ENCODE results near the gene RFTN1.
"Not testable (repeated sequence)": the region's sequence is repeated elsewhere in the genome, so short reads cannot be mapped to it uniquely, and the experiment has no call there.

The RFTN1 gene

GRCh38 chr3:16317561-16317945 is 195.9 kb downstream of the RFTN1 start:
- DNase-seq: no peak

- no peak for DNase-seq
These were observed 196.5 kb downstream of the RFTN1 start for GRCh38 chr3:16316847-16317560.

DNA sequence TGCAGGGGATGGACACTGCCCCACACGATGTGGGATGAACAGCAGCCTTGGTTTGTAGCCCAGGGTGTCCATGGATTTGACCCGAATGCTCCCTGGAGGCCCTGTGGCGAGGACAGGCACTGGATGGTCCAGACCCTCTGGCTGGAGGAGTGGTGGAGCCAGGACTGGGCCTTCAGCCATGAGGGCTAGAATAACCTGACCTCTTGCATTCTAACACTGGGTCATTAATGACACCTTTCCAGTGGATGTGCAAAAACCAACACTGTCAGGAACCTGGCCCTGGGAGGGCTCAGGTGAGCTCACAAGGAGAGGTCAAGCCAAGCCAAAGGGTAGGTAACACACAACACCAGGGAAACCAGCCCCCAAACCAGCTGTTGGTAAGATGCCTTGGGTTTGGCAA is 197.1 kb downstream of the RFTN1 start:
- DNase-seq: no peak

DNA sequence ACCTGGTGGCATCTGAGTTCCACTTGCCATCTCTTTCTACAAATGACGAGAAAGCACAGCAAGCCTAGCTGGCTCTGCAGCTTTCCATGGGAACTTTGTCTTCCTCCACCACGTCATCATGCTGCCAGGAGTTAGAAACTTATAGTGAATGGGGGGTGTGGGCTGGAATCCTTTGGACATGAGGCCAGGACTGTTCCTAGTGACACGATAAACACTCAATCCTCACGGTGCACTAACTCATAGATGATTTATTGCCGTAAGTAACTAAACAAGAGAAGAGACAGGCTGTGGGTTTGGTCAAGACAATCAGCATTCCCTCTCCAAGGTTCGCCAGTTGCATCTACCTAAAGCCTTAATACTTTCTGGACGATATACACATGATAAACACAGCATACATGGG is 197.9 kb downstream of the RFTN1 start:
- DNase-seq: no peak

GRCh38 chr3:16313886-16314645 is 199.4 kb downstream of the RFTN1 start:
- DNase-seq: no peak

- DNase-seq: peak; percentile 84
These were observed 201.5 kb downstream of the RFTN1 start for GRCh38 chr3:16311960-16312451.

DNA sequence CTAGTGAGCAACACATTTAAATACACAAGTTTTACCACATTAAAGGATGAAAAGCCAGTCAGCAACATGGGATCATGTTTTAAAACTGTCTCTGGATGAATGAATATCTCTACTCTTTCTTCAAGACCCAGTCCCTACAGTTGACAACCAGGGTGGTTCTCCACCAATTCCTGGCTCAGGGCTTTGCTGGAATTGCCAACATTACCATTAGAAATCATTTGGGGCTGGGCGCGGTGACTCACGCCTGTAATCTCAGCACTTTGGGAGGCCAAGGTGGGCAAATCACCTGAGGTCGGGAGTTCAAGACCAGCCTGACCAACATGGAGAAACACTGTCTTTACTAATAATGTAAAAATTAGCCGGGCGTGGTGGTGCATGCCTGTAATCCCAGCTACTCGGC is 203.0 kb downstream of the RFTN1 start:
- DNase-seq: not testable (repeated sequence)

DNA sequence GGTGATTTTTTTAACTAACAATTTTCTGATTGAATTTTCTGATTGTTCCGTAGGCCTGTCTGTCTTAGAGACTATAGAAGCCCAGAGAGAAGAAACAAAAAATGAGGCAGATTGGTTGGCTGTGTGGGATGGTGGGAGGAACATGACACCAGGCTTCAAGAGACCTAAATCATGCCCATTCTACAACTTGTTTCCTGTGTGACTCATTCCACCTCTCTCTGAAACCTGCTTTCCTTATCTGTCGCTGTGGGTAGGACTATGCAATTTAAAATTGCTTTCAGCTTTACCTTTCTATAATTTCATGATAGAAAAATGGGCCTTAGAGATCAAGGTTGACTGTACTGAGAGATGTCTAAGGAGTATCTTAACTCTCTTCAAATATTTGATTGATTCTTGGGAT is 203.9 kb downstream of the RFTN1 start:
- DNase-seq: peak; percentile 88

DNA sequence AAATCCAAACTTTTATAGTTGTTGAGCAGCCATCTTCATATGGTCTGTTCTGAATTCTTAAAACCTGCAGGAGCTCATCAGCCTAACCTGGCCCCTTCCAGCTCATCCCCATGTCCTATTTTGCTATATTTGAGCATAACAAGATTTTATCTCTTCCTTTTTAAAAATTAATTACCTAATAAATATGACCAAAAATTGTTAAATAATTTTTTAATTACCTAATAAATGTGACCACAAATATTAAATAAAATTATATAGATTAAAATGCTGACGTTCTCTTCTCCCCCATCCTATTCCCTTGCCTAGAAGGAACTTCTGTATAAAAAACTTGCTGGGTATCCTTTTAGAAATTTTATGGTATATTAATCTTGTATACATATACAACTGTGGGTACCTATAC is 204.8 kb downstream of the RFTN1 start:
- no peak for DNase-seq

DNA sequence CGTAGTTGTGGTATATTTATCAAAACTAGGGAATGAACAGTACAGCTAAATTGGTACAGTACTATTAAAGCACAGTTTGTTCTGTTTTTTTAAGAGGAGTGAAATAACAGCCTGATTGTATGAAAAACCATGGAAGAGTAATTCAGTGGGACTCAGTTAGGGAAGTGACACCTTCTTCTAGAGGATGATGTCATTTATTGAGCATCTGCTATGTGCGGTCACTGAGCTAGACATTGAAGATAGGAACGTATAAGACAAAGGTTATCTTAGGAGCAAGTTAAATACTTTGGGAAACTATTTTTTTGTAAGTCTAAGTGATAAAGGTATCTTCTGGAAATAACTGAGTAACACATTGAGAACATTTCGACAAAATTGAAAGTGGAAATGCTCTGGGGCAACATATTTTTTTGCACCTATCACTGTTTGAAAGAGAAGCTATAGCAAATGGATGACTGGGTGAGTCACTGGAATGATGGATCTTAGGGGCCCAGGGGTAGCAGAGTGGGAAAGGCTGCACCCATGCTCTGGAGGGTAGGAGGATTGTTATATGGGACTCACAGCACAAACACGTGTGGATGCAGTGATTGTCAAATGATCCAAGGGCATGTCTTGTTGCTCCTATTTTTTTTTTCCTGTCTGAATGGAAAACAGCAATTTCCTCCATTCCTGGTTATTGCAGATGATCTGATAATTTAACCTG is 205.5 kb downstream of the RFTN1 start:
- DNase-seq: no peak

DNA sequence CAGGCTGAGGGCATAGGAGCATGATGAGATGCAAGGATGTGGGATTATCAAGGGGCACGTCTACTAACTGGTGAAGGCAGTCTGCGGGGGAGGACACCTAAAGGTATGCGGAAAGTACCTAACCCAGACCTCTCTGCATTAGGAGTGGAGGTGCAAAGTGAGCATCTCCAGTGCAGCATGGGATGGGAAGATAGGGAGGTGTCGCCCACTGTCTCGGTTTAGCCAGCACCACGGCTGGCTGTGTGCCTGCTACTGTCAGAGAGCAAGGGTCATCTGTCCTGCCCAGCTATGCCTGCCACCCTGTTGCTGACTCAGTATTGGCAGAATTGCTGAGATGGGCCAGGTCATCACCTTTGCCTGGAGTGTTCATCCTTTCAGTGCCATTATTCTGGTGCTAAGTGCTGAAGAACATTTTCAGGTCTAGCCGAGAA is 208.4 kb downstream of the RFTN1 start:
- DNase-seq: peak; percentile 48

- no peak for DNase-seq
These were observed 209.2 kb downstream of the RFTN1 start for GRCh38 chr3:16304061-16305010.

GRCh38 chr3:16303037-16303575 is 210.4 kb downstream of the RFTN1 start:
- no peak for DNase-seq

- no peak for DNase-seq
These were observed 211.3 kb downstream of the RFTN1 start for GRCh38 chr3:16302082-16302631.

DNA sequence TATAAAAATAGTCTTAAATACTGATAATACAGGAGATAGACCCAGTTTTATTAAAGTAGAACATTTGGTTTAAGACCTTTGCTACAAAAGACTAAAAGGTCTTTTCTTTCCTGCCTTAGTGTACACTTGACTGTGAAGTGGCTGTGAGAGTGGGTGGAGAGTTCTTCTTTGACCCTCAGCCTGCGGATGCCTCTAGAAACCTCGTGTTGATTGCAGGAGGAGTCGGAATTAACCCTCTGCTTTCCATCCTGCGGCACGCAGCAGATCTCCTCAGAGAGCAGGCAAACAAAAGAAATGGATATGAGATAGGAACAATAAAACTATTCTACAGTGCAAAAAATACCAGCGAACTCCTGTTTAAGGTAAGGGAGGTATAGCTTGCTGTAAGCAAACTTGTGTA is 212.0 kb downstream of the RFTN1 start:
- peak; percentile 38 for DNase-seq

GRCh38 chr3:16300881-16301359 is 212.6 kb downstream of the RFTN1 start:
- DNase-seq: peak; percentile 75

- no peak for DNase-seq
These were observed 213.2 kb downstream of the RFTN1 start for GRCh38 chr3:16300307-16300706.

GRCh38 chr3:16299746-16300145 is 213.8 kb downstream of the RFTN1 start:
- DNase-seq: no peak

- no peak for DNase-seq
These were observed 214.6 kb downstream of the RFTN1 start for GRCh38 chr3:16298891-16299290.

GRCh38 chr3:16297997-16298885 is 215.3 kb downstream of the RFTN1 start:
- DNase-seq: no peak
